ENCODE data around the gene ARHGAP15. TPM values are rescaled to one million over a fixed set of nuclear protein-coding genes. Genes with fewer than 3 reads are reported as not detected.

ARHGAP15 gene
- total and polyA plus RNA-seq, 7 experiments from 2014 or later = 164 to 311 (median 201) TPM

GRCh38 chr2:143225931-143226330 lies 96.7 kb downstream of the ARHGAP15 start:
- peak overlapping the region in 6 of 10 donors; percentile 3 to 56 (median 23) for H3K4me3 Mint-ChIP-seq
- H3K4me1 Mint-ChIP-seq = peaks cover 24 to 80% (median 59%) of the 10 kb centered on the region in 7 donors

GRCh38 chr2:143226714-143227541 lies 97.7 kb downstream of the ARHGAP15 start:
- peaks cover 5 to 11% (median 8%) of the 10 kb centered on the region in 11 donors for H3K9me3 Mint-ChIP-seq
- ATAC-seq = no peak
- DNase-seq = no peak
- H3K36me3 Mint-ChIP-seq = peaks cover 17 to 60% (median 32%) of the 10 kb centered on the region in 5 donors
- Histone ChIP-seq H3K4me3 (ENCODE audit: low read length) (no peak overlapping the region), H3K27me3 (ENCODE audit: control insufficient read depth in 2 of 2, insufficient read depth in 2 of 2, low read length in 2 of 2) (no peaks in the 10 kb centered on the region), H3K36me3 (ENCODE audit: control insufficient read depth in 2 of 3, insufficient read depth in 3 of 3, low read length in 3 of 3) (peaks cover 5 to 32% (median 15%) of the 10 kb centered on the region in 3 experiments), H3K27ac (ENCODE audit: low read depth, low read length) (no peak overlapping the region), H3K9me3 (ENCODE audit: control insufficient read depth in 2 of 3, low read length in 3 of 3) (peaks cover 0 to 8% (median 7%) of the 10 kb centered on the region in 3 experiments), H3K4me1 (ENCODE audit: control insufficient read depth in 2 of 2, insufficient read depth in 2 of 2, low read length in 2 of 2) (peaks cover 10 to 18% of the 10 kb centered on the region in 2 donors)
- H3K27me3 Mint-ChIP-seq = no peaks in the 10 kb centered on the region
- H3K4me1 Mint-ChIP-seq = peaks cover 22 to 74% (median 49%) of the 10 kb centered on the region in 7 donors
- ChIA-PET CTCF (interaction anchor here (1.2 kb wide), 1 partner anchor 116 kb away, joined by 4 read pairs; no protein-coding TSS in a partner anchor), POLR2A (interaction anchor here (0.7 kb wide), 1 partner anchor 32 kb away, joined by 3 read pairs; no protein-coding TSS in a partner anchor)
- intact Hi-C loops (cut with micrococcal nuclease) = loop anchor here in 1 of 2 donors (1.0 kb wide), 2 partner anchors 8 to 31 kb away; no protein-coding TSS in a partner anchor
- H3K27ac Mint-ChIP-seq = peak overlapping the region in 7 of 9 donors; percentile 1 to 81 (median 62)
- H3K4me3 Mint-ChIP-seq = peak overlapping the region in 3 of 10 donors; percentile 13 to 56 (median 31)

More at GRCh38 chr2:143225931-143226330, 96.7 kb downstream of the ARHGAP15 start:
- intact Hi-C loops (cut with micrococcal nuclease) = loop anchor here in 1 of 2 donors (1.0 kb wide), 1 partner anchor 32 kb away; no protein-coding TSS in a partner anchor
- H3K27ac ChIP-seq (ENCODE audit: low read depth, low read length) = no peak overlapping the region
- ChIA-PET POLR2A (interaction anchor here (1.4 kb wide), 1 partner anchor 115 kb away, joined by 3 read pairs; no protein-coding TSS in a partner anchor), CTCF (interaction anchor here (1.2 kb wide), 1 partner anchor 115 kb away, joined by 4 read pairs; no protein-coding TSS in a partner anchor)
- no peak overlapping the region for H3K4me3 ChIP-seq (ENCODE audit: low read length)
- Mint-ChIP-seq H3K27me3 (no peaks in the 10 kb centered on the region), H3K27ac (peak overlapping the region in 8 of 9 donors; percentile 11 to 81 (median 56)), H3K36me3 (peaks cover 11 to 57% (median 26%) of the 10 kb centered on the region in 5 donors), H3K9me3 (peaks cover 0 to 4% (median 0%) of the 10 kb centered on the region in 11 donors)
- peaks cover 0 to 24% (median 8%) of the 10 kb centered on the region in 3 experiments for H3K36me3 ChIP-seq (ENCODE audit: control insufficient read depth in 2 of 3, insufficient read depth in 3 of 3, low read length in 3 of 3)
- no peak for ATAC-seq
- no peak for DNase-seq
- H3K27me3 ChIP-seq (ENCODE audit: control insufficient read depth in 2 of 2, insufficient read depth in 2 of 2, low read length in 2 of 2) = no peaks in the 10 kb centered on the region
- H3K4me1 ChIP-seq (ENCODE audit: control insufficient read depth in 2 of 2, insufficient read depth in 2 of 2, low read length in 2 of 2) = peaks cover 10 to 18% of the 10 kb centered on the region in 2 donors
- peaks cover 0 to 3% (median 0%) of the 10 kb centered on the region in 3 experiments for H3K9me3 ChIP-seq (ENCODE audit: control insufficient read depth in 2 of 3, low read length in 3 of 3)

GRCh38 chr2:143229411-143229810 lies 100.2 kb downstream of the ARHGAP15 start:
- Mint-ChIP-seq H3K4me3 (no peak overlapping the region), H3K9me3 (peaks cover 5 to 36% (median 29%) of the 10 kb centered on the region in 11 donors)

GRCh38 chr2:143229952-143230351 lies 100.7 kb downstream of the ARHGAP15 start:
- no peak overlapping the region for H3K27ac ChIP-seq (ENCODE audit: low read depth, low read length)
- H3K9me3 ChIP-seq (ENCODE audit: control insufficient read depth in 2 of 3, low read length in 3 of 3) = peaks cover 0 to 29% (median 19%) of the 10 kb centered on the region in 3 experiments
- ChIA-PET CTCF (no interaction called here), POLR2A (no interaction called here)
- Mint-ChIP-seq H3K9me3 (peaks cover 5 to 41% (median 30%) of the 10 kb centered on the region in 11 donors), H3K4me1 (peaks cover 8 to 52% (median 27%) of the 10 kb centered on the region in 7 donors), H3K4me3 (peak overlapping the region in 1 of 10 donors; percentile 7), H3K36me3 (peaks cover 39 to 77% (median 62%) of the 10 kb centered on the region in 5 donors), H3K27ac (peak overlapping the region in 5 of 9 donors; percentile 10 to 69 (median 51)), H3K27me3 (no peaks in the 10 kb centered on the region)
- H3K4me3 ChIP-seq (ENCODE audit: low read length) = no peak overlapping the region
- no peaks in the 10 kb centered on the region for H3K27me3 ChIP-seq (ENCODE audit: control insufficient read depth in 2 of 2, insufficient read depth in 2 of 2, low read length in 2 of 2)
- H3K36me3 ChIP-seq (ENCODE audit: control insufficient read depth in 2 of 3, insufficient read depth in 3 of 3, low read length in 3 of 3) = peaks cover 7 to 55% (median 18%) of the 10 kb centered on the region in 3 experiments
- DNase-seq (no peak), ATAC-seq (no peak)
- intact Hi-C loops (cut with micrococcal nuclease) = loop anchor here in 1 of 2 donors (2.0 kb wide), 1 partner anchor 15 kb away; no protein-coding TSS in a partner anchor
- peaks cover 10 to 12% of the 10 kb centered on the region in 2 donors for H3K4me1 ChIP-seq (ENCODE audit: control insufficient read depth in 2 of 2, insufficient read depth in 2 of 2, low read length in 2 of 2)

More at GRCh38 chr2:143229411-143229810, 100.2 kb downstream of the ARHGAP15 start:
- peaks cover 10 to 12% of the 10 kb centered on the region in 2 donors for H3K4me1 ChIP-seq (ENCODE audit: control insufficient read depth in 2 of 2, insufficient read depth in 2 of 2, low read length in 2 of 2)
- POLR2A ChIA-PET = no interaction called here
- H3K36me3 ChIP-seq (ENCODE audit: control insufficient read depth in 2 of 3, insufficient read depth in 3 of 3, low read length in 3 of 3) = peaks cover 7 to 52% (median 18%) of the 10 kb centered on the region in 3 experiments
- Mint-ChIP-seq H3K4me1 (peaks cover 10 to 56% (median 27%) of the 10 kb centered on the region in 7 donors), H3K27ac (peak overlapping the region in 2 of 9 donors; percentile 14 to 53), H3K36me3 (peaks cover 39 to 77% (median 57%) of the 10 kb centered on the region in 5 donors), H3K27me3 (no peaks in the 10 kb centered on the region)
- no peak overlapping the region for H3K4me3 ChIP-seq (ENCODE audit: low read length)
- DNase-seq (no peak), ATAC-seq (no peak)
- intact Hi-C loops (cut with micrococcal nuclease) = no loop called here
- no peak overlapping the region for H3K27ac ChIP-seq (ENCODE audit: low read depth, low read length)
- H3K27me3 ChIP-seq (ENCODE audit: control insufficient read depth in 2 of 2, insufficient read depth in 2 of 2, low read length in 2 of 2) = no peaks in the 10 kb centered on the region
- peaks cover 0 to 27% (median 19%) of the 10 kb centered on the region in 3 experiments for H3K9me3 ChIP-seq (ENCODE audit: control insufficient read depth in 2 of 3, low read length in 3 of 3)
- CTCF ChIA-PET = interaction anchor here (1.0 to 1.3 kb wide), 2 partner anchors 29 to 66 kb away, joined by 4 to 5 read pairs; no protein-coding TSS in a partner anchor

GRCh38 chr2:143230506-143231253 lies 101.5 kb downstream of the ARHGAP15 start:
- H3K4me1 Mint-ChIP-seq = peaks cover 15 to 52% (median 32%) of the 10 kb centered on the region in 7 donors
- H3K27me3 Mint-ChIP-seq = no peaks in the 10 kb centered on the region
- DNase-seq = no peak
- H3K9me3 Mint-ChIP-seq = peaks cover 5 to 46% (median 31%) of the 10 kb centered on the region in 11 donors
- peak overlapping the region in 1 of 10 donors; percentile 7 for H3K4me3 Mint-ChIP-seq
- H3K27ac Mint-ChIP-seq = peak overlapping the region in 6 of 9 donors; percentile 31 to 69 (median 54)
- ChIA-PET POLR2A (no interaction called here), CTCF (interaction anchor here (0.6 kb wide), 1 partner anchor 23 kb away, joined by 3 read pairs; no protein-coding TSS in a partner anchor)
- peaks cover 0 to 29% (median 19%) of the 10 kb centered on the region in 3 experiments for H3K9me3 ChIP-seq (ENCODE audit: control insufficient read depth in 2 of 3, low read length in 3 of 3)
- intact Hi-C loops (cut with micrococcal nuclease) = loop anchor here in 1 of 2 donors (2.0 kb wide), 1 partner anchor 14 kb away; no protein-coding TSS in a partner anchor
- H3K27ac ChIP-seq (ENCODE audit: low read depth, low read length) = no peak overlapping the region
- H3K36me3 ChIP-seq (ENCODE audit: control insufficient read depth in 2 of 3, insufficient read depth in 3 of 3, low read length in 3 of 3) = peaks cover 7 to 55% (median 18%) of the 10 kb centered on the region in 3 experiments
- H3K36me3 Mint-ChIP-seq = peaks cover 39 to 83% (median 69%) of the 10 kb centered on the region in 5 donors
- no peaks in the 10 kb centered on the region for H3K27me3 ChIP-seq (ENCODE audit: control insufficient read depth in 2 of 2, insufficient read depth in 2 of 2, low read length in 2 of 2)
- peaks cover 8 to 12% of the 10 kb centered on the region in 2 donors for H3K4me1 ChIP-seq (ENCODE audit: control insufficient read depth in 2 of 2, insufficient read depth in 2 of 2, low read length in 2 of 2)
- no peak for ATAC-seq
- no peak overlapping the region for H3K4me3 ChIP-seq (ENCODE audit: low read length)

All from naive thymus-derived CD4-positive, alpha-beta T cell (primary cell).